ENCODE data around the gene SUGCT. TPM values are rescaled to one million over a fixed set of nuclear protein-coding genes. Genes with fewer than 3 reads are reported as not detected.
"Not testable (repeated sequence)": the region's sequence is repeated elsewhere in the genome, so short reads cannot be mapped to it uniquely, and the experiment has no call there.

Gene SUGCT
- not detected in 2 replicates for total RNA-seq (2014; rRNA removed; shearing (Covaris generic))

GRCh38 chr7:40134428-40135316, at the start of gene SUGCT, which contains the start of gene MPLKIP:
Gene SUGCT, plus strand, starts transcription at chr7:40135005.
Gene MPLKIP, minus strand, starts transcription at chr7:40134622. Its CDS starts 55 bp downstream, at chr7:40134567.
- DNase-seq (ENCODE audit: low spot score): peak; percentile 96

GRCh38 chr7:40092182-40092581, 42.6 kb upstream of the SUGCT start:
- no peak for DNase-seq (ENCODE audit: low spot score)

- DNase-seq (ENCODE audit: low spot score): no peak
Measured at GRCh38 chr7:40093631-40094350, 41.0 kb upstream of the SUGCT start.

- DNase-seq (ENCODE audit: low spot score): no peak
Measured at GRCh38 chr7:40095230-40095629, 39.6 kb upstream of the SUGCT start.

- no peak for DNase-seq (ENCODE audit: low spot score)
Measured at GRCh38 chr7:40095695-40096327, 39.0 kb upstream of the SUGCT start.

- DNase-seq (ENCODE audit: low spot score): no peak
Measured at GRCh38 chr7:40097728-40098127, 37.1 kb upstream of the SUGCT start.

GRCh38 chr7:40098810-40099209, 36.0 kb upstream of the SUGCT start:
- DNase-seq (ENCODE audit: low spot score): no peak

- DNase-seq (ENCODE audit: low spot score): no peak
Measured at GRCh38 chr7:40099837-40100236, 35.0 kb upstream of the SUGCT start.

GRCh38 chr7:40101201-40101600, 33.6 kb upstream of the SUGCT start:
- DNase-seq (ENCODE audit: low spot score): no peak

GRCh38 chr7:40102897-40103296, 31.9 kb upstream of the SUGCT start:
- no peak for DNase-seq (ENCODE audit: low spot score)

GRCh38 chr7:40105879-40106473, 28.8 kb upstream of the SUGCT start:
- DNase-seq (ENCODE audit: low spot score): no peak

GRCh38 chr7:40115936-40116335, 18.9 kb upstream of the SUGCT start:
- DNase-seq (ENCODE audit: low spot score): no peak

GRCh38 chr7:40117199-40117598, 17.6 kb upstream of the SUGCT start:
- peak; percentile 25 for DNase-seq (ENCODE audit: low spot score)

- not testable (repeated sequence) for DNase-seq (ENCODE audit: low spot score)
Measured at GRCh38 chr7:40118201-40118600, 16.6 kb upstream of the SUGCT start.

- DNase-seq (ENCODE audit: low spot score): no peak
Measured at GRCh38 chr7:40120020-40120419, 14.8 kb upstream of the SUGCT start.

GRCh38 chr7:40122100-40122939, 12.5 kb upstream of the SUGCT start:
- not testable (repeated sequence) for DNase-seq (ENCODE audit: low spot score)

GRCh38 chr7:40122940-40123254, 11.9 kb upstream of the SUGCT start:
- DNase-seq (ENCODE audit: low spot score): no peak

GRCh38 chr7:40133561-40134427, 1.0 kb upstream of the SUGCT start:
- peak; percentile 50 for DNase-seq (ENCODE audit: low spot score)

- DNase-seq (ENCODE audit: low spot score): no peak
Measured at GRCh38 chr7:40135317-40135610, 459 bp downstream of the SUGCT start.

GRCh38 chr7:40137563-40137962, 2.8 kb downstream of the SUGCT start:
- no peak for DNase-seq (ENCODE audit: low spot score)

Data from HT-29 (cell line).